ENCODE results near the gene BRMS1L. TPM values are rescaled to one million over a fixed set of nuclear protein-coding genes. Genes with fewer than 3 reads are reported as not detected.

BRMS1L gene
- total RNA-seq, 2 donors from 2014 or later, result 3.4 to 3.8 TPM

DNA sequence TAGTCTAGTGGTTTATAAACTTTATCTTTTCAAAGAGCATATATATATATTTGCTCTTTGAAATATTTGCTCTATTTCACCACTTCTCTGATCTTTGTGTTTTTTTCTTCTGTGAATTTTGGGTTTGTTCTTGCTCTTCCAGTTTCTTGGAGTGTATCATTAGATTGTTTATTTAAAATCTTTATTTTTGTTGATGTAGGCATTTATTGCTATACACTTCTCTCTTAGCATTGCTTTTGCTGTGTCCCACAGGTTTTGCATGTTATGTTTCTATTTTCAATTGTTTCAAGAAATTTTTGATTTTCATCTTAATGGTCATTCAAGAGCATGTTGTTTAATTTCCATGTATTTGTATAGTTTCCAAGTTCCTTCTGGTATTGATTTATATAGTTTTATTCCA, 69.1 kb downstream of the BRMS1L start:
- TF ChIP-seq, protein P1, sequence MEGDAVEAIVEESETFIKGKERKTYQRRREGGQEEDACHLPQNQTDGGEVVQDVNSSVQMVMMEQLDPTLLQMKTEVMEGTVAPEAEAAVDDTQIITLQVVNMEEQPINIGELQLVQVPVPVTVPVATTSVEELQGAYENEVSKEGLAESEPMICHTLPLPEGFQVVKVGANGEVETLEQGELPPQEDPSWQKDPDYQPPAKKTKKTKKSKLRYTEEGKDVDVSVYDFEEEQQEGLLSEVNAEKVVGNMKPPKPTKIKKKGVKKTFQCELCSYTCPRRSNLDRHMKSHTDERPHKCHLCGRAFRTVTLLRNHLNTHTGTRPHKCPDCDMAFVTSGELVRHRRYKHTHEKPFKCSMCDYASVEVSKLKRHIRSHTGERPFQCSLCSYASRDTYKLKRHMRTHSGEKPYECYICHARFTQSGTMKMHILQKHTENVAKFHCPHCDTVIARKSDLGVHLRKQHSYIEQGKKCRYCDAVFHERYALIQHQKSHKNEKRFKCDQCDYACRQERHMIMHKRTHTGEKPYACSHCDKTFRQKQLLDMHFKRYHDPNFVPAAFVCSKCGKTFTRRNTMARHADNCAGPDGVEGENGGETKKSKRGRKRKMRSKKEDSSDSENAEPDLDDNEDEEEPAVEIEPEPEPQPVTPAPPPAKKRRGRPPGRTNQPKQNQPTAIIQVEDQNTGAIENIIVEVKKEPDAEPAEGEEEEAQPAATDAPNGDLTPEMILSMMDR (IDR thresholded peaks at IDR 0.05), result no peak
- Histone ChIP-seq H3K9ac (ENCODE audit: low read depth in 2 of 2, low read length in 2 of 2) (no peak overlapping the region), H3K9me3 (no peaks in the 10 kb centered on the region), H3K27me3 (no peaks in the 10 kb centered on the region), H3K4me3 (no peak overlapping the region), H3K27ac (no peak overlapping the region), H3K36me3 (no peaks in the 10 kb centered on the region), H3K4me1 (no peaks in the 10 kb centered on the region)
- no peak for DNase-seq
- intact Hi-C loops (cut with DNase I), result no loop called here

DNA sequence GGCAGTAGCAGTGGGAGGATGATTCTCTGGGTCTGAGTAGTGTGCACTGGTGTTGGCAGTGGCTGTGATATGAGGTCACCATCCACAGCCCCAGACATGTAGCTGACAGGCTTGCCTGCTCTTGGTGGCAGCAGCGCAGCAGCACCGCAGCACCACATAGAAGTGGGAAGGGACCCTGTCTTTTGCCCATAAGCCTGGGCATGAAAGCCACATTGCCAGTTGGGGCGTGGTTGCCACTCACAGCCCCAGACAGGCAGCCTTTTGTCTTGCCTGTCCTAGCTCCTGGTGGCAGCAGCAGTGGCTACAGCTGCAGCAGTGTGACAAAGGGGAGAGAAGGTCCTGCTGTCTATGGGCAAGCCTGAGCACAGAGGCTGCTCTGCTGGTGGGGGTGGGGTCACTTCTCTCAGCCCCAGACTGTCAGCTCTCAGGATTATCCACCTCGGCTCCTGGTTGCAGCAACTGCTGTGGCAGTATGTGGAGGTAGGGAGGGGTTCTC, 71.5 kb downstream of the BRMS1L start:
- no peaks in the 10 kb centered on the region for H3K36me3 ChIP-seq
- no peaks in the 10 kb centered on the region for H3K9me3 ChIP-seq
- H3K9ac ChIP-seq (ENCODE audit: low read depth in 2 of 2, low read length in 2 of 2), result no peak overlapping the region
- intact Hi-C loops (cut with DNase I), result no loop called here
- H3K27ac ChIP-seq, result no peak overlapping the region
- H3K27me3 ChIP-seq, result no peaks in the 10 kb centered on the region
- H3K4me1 ChIP-seq, result no peaks in the 10 kb centered on the region
- no peak for DNase-seq
- TF ChIP-seq, protein P1 (IDR thresholded peaks at IDR 0.05), result no peak
- H3K4me3 ChIP-seq, result no peak overlapping the region

DNA sequence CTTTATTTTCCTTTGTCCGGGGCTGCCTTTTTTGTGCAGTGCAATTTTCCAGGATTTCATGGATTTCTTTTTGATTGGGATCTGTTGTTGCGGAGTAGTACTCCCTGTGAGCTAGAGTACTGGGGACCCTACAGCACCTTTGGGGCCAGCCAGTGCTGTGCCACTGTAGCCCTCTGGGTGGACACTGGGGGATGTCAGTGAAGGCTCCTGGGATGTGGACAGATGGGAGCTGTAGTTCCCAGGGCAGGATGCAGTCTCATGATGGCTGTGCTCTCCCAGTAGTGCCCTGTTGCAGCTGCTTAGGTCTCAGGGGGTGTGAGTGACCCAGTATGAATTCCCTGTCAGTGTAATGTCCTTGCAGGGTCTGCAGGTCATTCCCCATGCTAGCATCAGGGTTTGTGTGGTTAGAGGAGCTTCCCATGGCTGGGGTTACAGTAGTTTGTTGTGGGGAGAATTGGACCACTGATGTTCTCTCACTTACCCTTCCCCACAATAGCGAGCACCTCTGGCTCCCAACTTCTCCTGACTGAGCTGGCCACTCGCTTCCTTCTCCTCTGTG, 72.2 kb downstream of the BRMS1L start:
- H3K4me1 ChIP-seq, result no peaks in the 10 kb centered on the region
- TF ChIP-seq, protein P1 (IDR thresholded peaks at IDR 0.05), result no peak
- H3K36me3 ChIP-seq, result no peaks in the 10 kb centered on the region
- H3K27ac ChIP-seq, result no peak overlapping the region
- DNase-seq, result no peak
- intact Hi-C loops (cut with DNase I), result no loop called here
- H3K9ac ChIP-seq (ENCODE audit: low read depth in 2 of 2, low read length in 2 of 2), result no peak overlapping the region
- no peaks in the 10 kb centered on the region for H3K9me3 ChIP-seq
- H3K4me3 ChIP-seq, result no peak overlapping the region
- no peaks in the 10 kb centered on the region for H3K27me3 ChIP-seq

DNA sequence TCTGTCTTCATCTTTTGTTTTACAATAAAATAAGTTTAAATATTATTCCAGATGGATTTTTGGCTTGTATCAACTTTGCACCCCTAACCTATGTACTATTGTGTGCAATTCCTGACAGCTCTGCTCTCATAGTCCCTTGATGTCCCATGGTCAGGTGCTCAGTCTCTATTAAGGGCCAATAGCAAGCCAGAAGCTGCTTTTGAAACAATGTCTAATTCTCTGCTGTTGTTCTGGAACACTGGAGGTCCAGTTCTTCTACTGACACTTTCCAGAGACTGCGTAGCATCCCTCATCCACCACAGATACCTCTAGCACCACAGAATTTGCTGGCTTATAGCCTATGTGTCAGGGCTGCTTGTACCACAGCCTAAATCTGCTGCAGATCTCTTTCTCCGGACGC, 74.6 kb downstream of the BRMS1L start:
- Histone ChIP-seq H3K27ac (no peak overlapping the region), H3K4me1 (no peaks in the 10 kb centered on the region), H3K4me3 (no peak overlapping the region), H3K9me3 (no peaks in the 10 kb centered on the region), H3K9ac (ENCODE audit: low read depth in 2 of 2, low read length in 2 of 2) (no peak overlapping the region), H3K27me3 (no peaks in the 10 kb centered on the region), H3K36me3 (no peaks in the 10 kb centered on the region)
- intact Hi-C loops (cut with DNase I), result no loop called here
- TF ChIP-seq, protein P1 (IDR thresholded peaks at IDR 0.05), result no peak
- DNase-seq, result no peak

DNA sequence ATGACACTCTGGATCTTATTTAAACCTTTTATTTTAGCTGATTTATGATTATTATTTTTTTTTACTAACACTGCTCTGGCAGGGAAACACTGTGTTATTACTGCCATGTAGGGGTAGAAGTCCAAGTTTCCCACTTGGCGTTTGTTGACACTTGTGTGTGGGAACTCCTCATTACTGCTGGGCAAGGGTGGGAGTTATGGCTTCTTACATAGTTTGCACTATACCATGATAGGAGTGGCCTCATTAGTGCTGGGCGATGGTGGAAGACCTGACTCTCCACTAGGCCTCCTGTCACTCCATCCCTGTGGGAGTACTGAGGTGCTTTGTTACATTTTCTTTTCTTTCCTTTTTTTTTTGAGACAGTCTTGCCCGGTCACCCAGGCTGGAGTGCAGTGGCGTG, 83.5 kb downstream of the BRMS1L start:
- intact Hi-C loops (cut with DNase I), result no loop called here
- Histone ChIP-seq H3K4me3 (no peak overlapping the region), H3K4me1 (no peaks in the 10 kb centered on the region), H3K27me3 (no peaks in the 10 kb centered on the region), H3K9me3 (no peaks in the 10 kb centered on the region), H3K9ac (ENCODE audit: low read depth in 2 of 2, low read length in 2 of 2) (no peak overlapping the region), H3K27ac (no peak overlapping the region), H3K36me3 (no peaks in the 10 kb centered on the region)
- peak; percentile 28 for DNase-seq
- TF ChIP-seq, protein P1 (IDR thresholded peaks at IDR 0.05), result no peak

Data from colonic mucosa (tissue), 4 donors.